ENCODE measurements around the gene DYNC2I2.

- TF ChIP-seq, protein P1, sequence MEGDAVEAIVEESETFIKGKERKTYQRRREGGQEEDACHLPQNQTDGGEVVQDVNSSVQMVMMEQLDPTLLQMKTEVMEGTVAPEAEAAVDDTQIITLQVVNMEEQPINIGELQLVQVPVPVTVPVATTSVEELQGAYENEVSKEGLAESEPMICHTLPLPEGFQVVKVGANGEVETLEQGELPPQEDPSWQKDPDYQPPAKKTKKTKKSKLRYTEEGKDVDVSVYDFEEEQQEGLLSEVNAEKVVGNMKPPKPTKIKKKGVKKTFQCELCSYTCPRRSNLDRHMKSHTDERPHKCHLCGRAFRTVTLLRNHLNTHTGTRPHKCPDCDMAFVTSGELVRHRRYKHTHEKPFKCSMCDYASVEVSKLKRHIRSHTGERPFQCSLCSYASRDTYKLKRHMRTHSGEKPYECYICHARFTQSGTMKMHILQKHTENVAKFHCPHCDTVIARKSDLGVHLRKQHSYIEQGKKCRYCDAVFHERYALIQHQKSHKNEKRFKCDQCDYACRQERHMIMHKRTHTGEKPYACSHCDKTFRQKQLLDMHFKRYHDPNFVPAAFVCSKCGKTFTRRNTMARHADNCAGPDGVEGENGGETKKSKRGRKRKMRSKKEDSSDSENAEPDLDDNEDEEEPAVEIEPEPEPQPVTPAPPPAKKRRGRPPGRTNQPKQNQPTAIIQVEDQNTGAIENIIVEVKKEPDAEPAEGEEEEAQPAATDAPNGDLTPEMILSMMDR (IDR thresholded peaks at IDR 0.05), result no peak
- TF ChIP-seq ZFX (IDR thresholded peaks at IDR 0.05; ENCODE audit: borderline replicate concordance), result no peak
Measured at GRCh38 chr9:128633057-128633456, 23.6 kb downstream of the DYNC2I2 start.
